HepG2 (cell line): ENCODE measurements around the gene SMIM44. TPM values are rescaled to one million over a fixed set of nuclear protein-coding genes. Genes with fewer than 3 reads are reported as not detected.

ENCODE experiments used
- ATAC-seq: fragments of 200-7000 bp; cut with Tn5 transposase; 3 replicates; pipeline ENCODE4 v1.9.1; 2020; ENCODE audit warnings: mild to moderate bottlenecking, moderate library complexity
- BruUV-seq: library from RNA; stranded (reverse); fragments of 400-500 nt; replicated peaks from 2 replicates; lab custom pipeline; 2021; lab: Mats Ljungman, UMichigan
- CTCF ChIA-PET: fragments of 300-600 bp; formaldehyde crosslinking; extraction: SDS; loops from one replicate; lab custom pipeline; 2021; ENCODE audit warnings: low total read pairs, inconsistent platforms, low intra/inter-chr PET ratio; lab: Yijun Ruan, JAX
- POLR2A ChIA-PET: fragments of 350-600 bp; sonication (Branson Sonifier 250); formaldehyde crosslinking; loops from one replicate; lab custom pipeline; 2020; ENCODE audit warnings: antibody characterized with exemption, inconsistent platforms; lab: Yijun Ruan, JAX
- DNase-seq: peaks from one replicate; pipeline ENCODE4 v3.0.0-alpha.2; 2015; ENCODE audit warnings: low spot score
- FAIRE-seq: peaks from 3 replicates; lab custom pipeline; 2011; peaks lifted over from hg19 to GRCh38; lab: Jason Lieb, UNC
- H2AFZ ChIP-seq: one replicate; pipeline ENCODE4 v1.6.1; 2011; ENCODE audit warnings: low read length, inconsistent platforms
- H3K27ac ChIP-seq: fragments of 300-600 bp; 3 replicates; pipeline ENCODE4 v1.8.0; 2011; ENCODE audit warnings: mixed run types, mild to moderate bottlenecking, mixed read lengths, low read length, inconsistent platforms; ENCODE audit not compliant: insufficient read depth; ENCODE audit errors: extremely low read length
- H3K27me3 ChIP-seq, 2 experiments: fragments of 200-600 bp in 1 of 2; 2 replicates in 1 of 2; 3 replicates in 1 of 2; pipeline versions ENCODE4 v1.6.0 to v1.8.0; 2011; ENCODE audit warnings: low read length in 2 of 2, mild to moderate bottlenecking in 2 of 2, moderate library complexity in 2 of 2, inconsistent platforms in 1 of 2; ENCODE audit not compliant: insufficient read depth in 2 of 2, control insufficient read depth in 1 of 2
- H3K36me3 ChIP-seq, 2 experiments: fragments of 200-600 bp in 1 of 2; replicated peaks in 1 of 2; 2 replicates in 1 of 2; 3 replicates in 1 of 2; pipeline versions ENCODE4 v1.5.1 to v1.8.0; 2011; ENCODE audit warnings: low read length in 2 of 2, inconsistent platforms in 1 of 2; ENCODE audit not compliant: insufficient read depth in 2 of 2, control insufficient read depth in 1 of 2
- H3K4me1 ChIP-seq: 2 replicates; pipeline ENCODE4 v1.5.1; 2012; ENCODE audit warnings: low read length, inconsistent platforms; ENCODE audit not compliant: insufficient read depth
- H3K4me2 ChIP-seq: 2 replicates; pipeline ENCODE4 v1.6.0; 2011; ENCODE audit warnings: low read depth, low read length, inconsistent platforms
- H3K4me3 ChIP-seq, 3 experiments: fragments of 200-600 bp in 1 of 3; sonication (generic), shearing (Covaris generic) in 1 of 3; replicated peaks in 1 of 3; 2 replicates each; pipeline ENCODE4 v1.5.1; 2011 to 2016; ENCODE audit warnings: low read length in 3 of 3, inconsistent platforms in 2 of 3, low read depth in 2 of 3, mild to moderate bottlenecking in 2 of 3, control low read depth in 1 of 3, mixed read lengths in 1 of 3; ENCODE audit not compliant: insufficient read depth in 1 of 3
- H3K79me2 ChIP-seq: one replicate; pipeline ENCODE4 v1.6.1; 2011; ENCODE audit warnings: low read length, inconsistent platforms; ENCODE audit not compliant: insufficient read depth
- H3K9ac ChIP-seq: 2 replicates; pipeline ENCODE4 v1.6.0; 2011; ENCODE audit warnings: mild to moderate bottlenecking, low read depth, low read length, inconsistent platforms; ENCODE audit not compliant: insufficient read depth
- H3K9me3 ChIP-seq: 2 replicates; pipeline ENCODE4 v1.5.1; 2012; ENCODE audit warnings: mild to moderate bottlenecking, low read length
- H4K20me1 ChIP-seq: 2 replicates; pipeline ENCODE4 v1.6.0; 2011; ENCODE audit warnings: inconsistent platforms, mild to moderate bottlenecking, low read length, moderate library complexity; ENCODE audit not compliant: insufficient read depth
- BRD4 ChIP-seq: sonication (generic); formaldehyde crosslinking; IDR thresholded peaks from 2 replicates; pipeline ENCODE4 v1.4.0; 2020; ENCODE audit warnings: missing genetic modification reagents
- MTF2 ChIP-seq: sonication (generic); formaldehyde crosslinking; IDR thresholded peaks from 2 replicates; pipeline ENCODE4 v1.5.0; 2020; ENCODE audit warnings: missing genetic modification reagents, borderline replicate concordance
- NCOA5 ChIP-seq: sonication (generic); formaldehyde crosslinking; IDR thresholded peaks from 2 replicates; pipeline ENCODE4 v1.4.0; 2020; ENCODE audit warnings: missing genetic modification reagents
- RORA ChIP-seq: sonication (generic); formaldehyde crosslinking; IDR thresholded peaks from 2 replicates; pipeline ENCODE4 v1.5.0; 2020; ENCODE audit warnings: mild to moderate bottlenecking, missing genetic modification reagents, moderate library complexity
- ZNF367 ChIP-seq: sonication (generic); formaldehyde crosslinking; IDR thresholded peaks from 2 replicates; pipeline ENCODE4 v1.4.0; 2020; ENCODE audit warnings: missing genetic modification reagents, borderline replicate concordance
- ZNF577 ChIP-seq: sonication (generic); formaldehyde crosslinking; IDR thresholded peaks from 2 replicates; pipeline ENCODE4 v1.4.0; 2020; ENCODE audit warnings: mild to moderate bottlenecking, low read depth, missing genetic modification reagents, borderline replicate concordance
- ZNF776 ChIP-seq: sonication (generic); formaldehyde crosslinking; IDR thresholded peaks from 2 replicates; pipeline ENCODE4 v1.4.0; 2020; ENCODE audit warnings: mild to moderate bottlenecking, missing genetic modification reagents
- WGBS: methylation state at CpG from one replicate; pipeline ENCODE4 v1.1.6; 2017; ENCODE audit warnings: low lambda C conversion rate; 5-methylcytosine and 5-hydroxymethylcytosine counted together
- in situ Hi-C: cut with HindIII; loops from 2 replicates; pipeline ENCODE4 v1.10.0; 2017; ENCODE audit warnings: low pct_unique_long_range_greater_than_20kb; ENCODE audit not compliant: extremely low pct_ligation_motif_present
- intact Hi-C: fragments of 100-400 bp; cut with micrococcal nuclease; formaldehyde crosslinking; loops from one replicate; pipeline ENCODE4 v1.10.0; 2022; ENCODE audit not compliant: unreplicated experiment
- polyA plus RNA-seq, 8 experiments: library from polyadenylated mRNA; depleted of rRNA in 3 of 8; stranded (reverse) in 7 of 8; unstranded in 1 of 8; fragments of >200 nt; fragmentation: Illumina TruSeq in 4 of 8; extraction: Trizol in 4 of 8; gene quantifications; 2 replicates each; pipeline versions ENCODE4 v1.2.1 to v1.2.3, GENCODE V29; 2011 to 2016; ENCODE audit warnings: low read depth in 4 of 8, missing spikeins in 1 of 8, mixed read lengths in 1 of 8; ENCODE audit not compliant: insufficient read depth in 1 of 8
- total RNA-seq, 5 experiments: library from RNA; depleted of rRNA; stranded (reverse); fragments of >200 nt; fragmentation: Illumina TruSeq; extraction: Trizol; gene quantifications; 2 replicates each; pipeline ENCODE4 v1.2.3, GENCODE V29; 2016; ENCODE audit warnings: low read depth in 1 of 5
- TF ChIP-seq, protein P1 (sequence below): sonication (generic); formaldehyde crosslinking; conservative IDR thresholded peaks from 2 replicates; pipeline ENCODE4 v1.4.0; 2020; ENCODE audit warnings: mild to moderate bottlenecking, missing genetic modification reagents, moderate library complexity

SMIM44 gene
- total and polyA plus RNA-seq, 2 of the 13 experiments (the other 11 are each of a cell fraction or from before 2014, with no cell fraction given): not detected

DNA sequence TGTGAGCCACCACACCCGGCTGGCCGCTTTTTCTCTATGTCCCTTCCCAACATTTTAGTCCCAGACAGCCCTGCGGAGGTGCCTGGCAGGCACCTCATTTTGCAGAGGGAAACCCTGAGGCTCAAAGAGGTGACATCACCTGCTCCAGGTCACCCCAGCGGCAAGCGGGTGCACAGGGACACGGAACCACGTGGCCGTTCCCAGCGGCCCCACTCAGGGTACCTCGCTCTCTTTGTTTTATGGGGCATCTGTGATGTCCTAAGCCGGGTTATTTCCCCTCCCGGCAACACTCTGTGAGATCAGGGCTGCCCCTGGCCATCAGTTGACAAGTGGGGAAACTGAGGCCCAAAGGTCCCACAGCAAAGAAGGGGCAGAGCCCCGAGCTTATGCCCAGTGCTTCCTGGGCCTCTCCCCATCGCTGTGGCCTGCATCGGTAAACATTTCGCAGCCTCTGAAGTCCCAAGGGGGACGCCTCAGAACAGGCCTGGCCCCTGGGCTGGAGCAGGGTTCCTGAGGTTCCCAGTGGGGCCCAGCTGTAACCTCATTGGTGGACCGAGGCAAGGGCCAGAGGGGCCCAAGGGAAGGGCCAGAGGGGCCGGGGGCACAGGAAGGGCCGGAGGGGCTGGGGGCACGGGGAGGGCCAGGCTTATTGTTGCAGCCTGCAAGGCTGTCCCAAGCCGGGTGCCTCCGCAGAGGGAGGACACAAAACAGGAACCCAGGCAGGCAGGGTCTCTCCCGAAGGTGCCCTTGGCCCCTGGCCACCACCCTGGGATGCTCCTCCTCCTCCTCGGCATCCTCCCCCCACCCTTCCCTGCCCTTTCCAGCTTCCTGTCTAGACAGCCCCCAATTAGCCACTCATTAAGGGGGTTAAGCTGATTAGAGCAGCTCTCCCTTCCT, 41.9 kb downstream of the SMIM44 start:
- Histone ChIP-seq H3K36me3 (peaks cover 3 to 8% of the 10 kb centered on the region in 2 experiments; a peak in 4 of 5 replicates), H3K4me1 (peaks cover 22% of the 10 kb centered on the region), H3K79me2 (no peaks in the 10 kb centered on the region), H4K20me1 (no peaks in the 10 kb centered on the region; the same call in 1 of the 2 replicates), H2AFZ (no peak overlapping the region), H3K9me3 (no peaks in the 10 kb centered on the region), H3K27ac (no peak overlapping the region), H3K27me3 (no peaks in the 10 kb centered on the region), H3K4me3 (no peak overlapping the region), H3K9ac (no peak overlapping the region), H3K4me2 (no peak overlapping the region)
- intact Hi-C loops (no loop called here), in situ Hi-C loops (no loop called here)
- FAIRE-seq: no peak
- POLR2A ChIA-PET: no interaction called here
- 85% methylated on average over 7 of the region's 25 CpGs for WGBS
- CTCF ChIA-PET: interaction anchor here (0.6 to 2.8 kb wide), 3 partner anchors 114 to 119 kb away, joined by 3 to 16 read pairs (median 11); no protein-coding TSS in a partner anchor
- DNase-seq: no peak
- ATAC-seq: no peak
- no TSS peak for BruUV-seq
- TF ChIP-seq ZNF367 (CRISPR knock-in tag) (no peak), RORA (CRISPR knock-in tag) (no peak), NCOA5 (CRISPR knock-in tag) (no peak), ZNF776 (no peak), ZNF577 (CRISPR knock-in tag) (no peak), MTF2 (CRISPR knock-in tag) (no peak), BRD4 (CRISPR knock-in tag) (no peak)
- TF ChIP-seq, protein P1, sequence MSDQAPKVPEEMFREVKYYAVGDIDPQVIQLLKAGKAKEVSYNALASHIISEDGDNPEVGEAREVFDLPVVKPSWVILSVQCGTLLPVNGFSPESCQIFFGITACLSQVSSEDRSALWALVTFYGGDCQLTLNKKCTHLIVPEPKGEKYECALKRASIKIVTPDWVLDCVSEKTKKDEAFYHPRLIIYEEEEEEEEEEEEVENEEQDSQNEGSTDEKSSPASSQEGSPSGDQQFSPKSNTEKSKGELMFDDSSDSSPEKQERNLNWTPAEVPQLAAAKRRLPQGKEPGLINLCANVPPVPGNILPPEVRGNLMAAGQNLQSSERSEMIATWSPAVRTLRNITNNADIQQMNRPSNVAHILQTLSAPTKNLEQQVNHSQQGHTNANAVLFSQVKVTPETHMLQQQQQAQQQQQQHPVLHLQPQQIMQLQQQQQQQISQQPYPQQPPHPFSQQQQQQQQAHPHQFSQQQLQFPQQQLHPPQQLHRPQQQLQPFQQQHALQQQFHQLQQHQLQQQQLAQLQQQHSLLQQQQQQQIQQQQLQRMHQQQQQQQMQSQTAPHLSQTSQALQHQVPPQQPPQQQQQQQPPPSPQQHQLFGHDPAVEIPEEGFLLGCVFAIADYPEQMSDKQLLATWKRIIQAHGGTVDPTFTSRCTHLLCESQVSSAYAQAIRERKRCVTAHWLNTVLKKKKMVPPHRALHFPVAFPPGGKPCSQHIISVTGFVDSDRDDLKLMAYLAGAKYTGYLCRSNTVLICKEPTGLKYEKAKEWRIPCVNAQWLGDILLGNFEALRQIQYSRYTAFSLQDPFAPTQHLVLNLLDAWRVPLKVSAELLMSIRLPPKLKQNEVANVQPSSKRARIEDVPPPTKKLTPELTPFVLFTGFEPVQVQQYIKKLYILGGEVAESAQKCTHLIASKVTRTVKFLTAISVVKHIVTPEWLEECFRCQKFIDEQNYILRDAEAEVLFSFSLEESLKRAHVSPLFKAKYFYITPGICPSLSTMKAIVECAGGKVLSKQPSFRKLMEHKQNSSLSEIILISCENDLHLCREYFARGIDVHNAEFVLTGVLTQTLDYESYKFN (CRISPR knock-in tag): no peak
